Neural crest cell (in vitro differentiated cells): ENCODE measurements around the gene MTA3. TPM values are rescaled to one million over a fixed set of nuclear protein-coding genes. Genes with fewer than 3 reads are reported as not detected.
"Not testable (repeated sequence)": the region's sequence is repeated elsewhere in the genome, so short reads cannot be mapped to it uniquely, and the experiment has no call there.

ENCODE experiments used
- DNase-seq: peaks from one replicate; pipeline ENCODE4 v3.0.0; 2021; ENCODE audit warnings: low read depth, mixed read lengths, low spot score
- H3K27ac Mint-ChIP-seq: one replicate; pipeline ENCODE4 v1.8.0; 2021; ENCODE audit warnings: mild to moderate bottlenecking, mixed read lengths; ENCODE audit not compliant: unreplicated experiment
- H3K27me3 Mint-ChIP-seq: 2 replicates; pipeline ENCODE4 v1.8.0; 2021; ENCODE audit warnings: low read depth, mild to moderate bottlenecking, mixed read lengths
- H3K36me3 Mint-ChIP-seq: 2 replicates; pipeline ENCODE4 v1.8.0; 2021; ENCODE audit warnings: low read depth, mild to moderate bottlenecking, mixed read lengths
- H3K4me1 Mint-ChIP-seq: 2 replicates; pipeline ENCODE4 v1.8.0; 2021; ENCODE audit warnings: mixed read lengths
- H3K4me3 Mint-ChIP-seq: one replicate; pipeline ENCODE4 v1.8.0; 2021; ENCODE audit warnings: mild to moderate bottlenecking, mixed read lengths
- H3K9me3 Mint-ChIP-seq: 2 replicates; pipeline ENCODE4 v1.8.0; 2021; ENCODE audit warnings: mixed read lengths
- total RNA-seq: library from RNA; stranded (reverse); gene quantifications from 2 replicates; pipeline ENCODE4 v1.2.1, GENCODE V29; 2021
- TF ChIP-seq, protein P1 (sequence below): fragments of 200-600 bp; sonication (generic); conservative IDR thresholded peaks from 2 replicates; pipeline ENCODE4 v1.5.0; 2021; ENCODE audit warnings: antibody characterized with exemption, mild to moderate bottlenecking

MTA3 gene
- total RNA-seq, 1 donor from 2014 or later: 62.3 TPM

DNA sequence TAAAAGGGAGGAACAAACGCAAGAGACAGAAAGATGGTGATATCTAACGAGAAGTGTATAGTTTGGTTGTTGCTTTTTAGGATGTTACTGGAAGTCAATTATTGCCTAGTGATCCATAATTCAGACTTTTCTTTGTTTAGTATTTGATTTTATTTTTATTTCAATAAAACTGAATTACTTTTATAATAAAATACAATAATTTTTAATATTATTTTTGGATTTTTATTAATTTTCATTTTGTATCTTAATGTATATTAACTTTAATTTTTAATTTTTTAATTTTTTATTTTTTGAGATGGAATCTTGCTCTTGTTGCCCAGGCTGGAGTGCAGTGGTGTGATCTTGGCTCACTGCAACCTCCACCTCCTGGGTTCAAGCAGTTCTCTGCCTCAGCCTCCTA, 55.6 kb downstream of the MTA3 start:
- Mint-ChIP-seq H3K4me1 (no peaks in the 10 kb centered on the region), H3K36me3 (peaks cover 15% of the 10 kb centered on the region), H3K27me3 (no peaks in the 10 kb centered on the region), H3K9me3 (peaks cover 4% of the 10 kb centered on the region), H3K27ac (no peak overlapping the region), H3K4me3 (no peak overlapping the region)
- TF ChIP-seq, protein P1, sequence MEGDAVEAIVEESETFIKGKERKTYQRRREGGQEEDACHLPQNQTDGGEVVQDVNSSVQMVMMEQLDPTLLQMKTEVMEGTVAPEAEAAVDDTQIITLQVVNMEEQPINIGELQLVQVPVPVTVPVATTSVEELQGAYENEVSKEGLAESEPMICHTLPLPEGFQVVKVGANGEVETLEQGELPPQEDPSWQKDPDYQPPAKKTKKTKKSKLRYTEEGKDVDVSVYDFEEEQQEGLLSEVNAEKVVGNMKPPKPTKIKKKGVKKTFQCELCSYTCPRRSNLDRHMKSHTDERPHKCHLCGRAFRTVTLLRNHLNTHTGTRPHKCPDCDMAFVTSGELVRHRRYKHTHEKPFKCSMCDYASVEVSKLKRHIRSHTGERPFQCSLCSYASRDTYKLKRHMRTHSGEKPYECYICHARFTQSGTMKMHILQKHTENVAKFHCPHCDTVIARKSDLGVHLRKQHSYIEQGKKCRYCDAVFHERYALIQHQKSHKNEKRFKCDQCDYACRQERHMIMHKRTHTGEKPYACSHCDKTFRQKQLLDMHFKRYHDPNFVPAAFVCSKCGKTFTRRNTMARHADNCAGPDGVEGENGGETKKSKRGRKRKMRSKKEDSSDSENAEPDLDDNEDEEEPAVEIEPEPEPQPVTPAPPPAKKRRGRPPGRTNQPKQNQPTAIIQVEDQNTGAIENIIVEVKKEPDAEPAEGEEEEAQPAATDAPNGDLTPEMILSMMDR: no peak
- DNase-seq: no peak

DNA sequence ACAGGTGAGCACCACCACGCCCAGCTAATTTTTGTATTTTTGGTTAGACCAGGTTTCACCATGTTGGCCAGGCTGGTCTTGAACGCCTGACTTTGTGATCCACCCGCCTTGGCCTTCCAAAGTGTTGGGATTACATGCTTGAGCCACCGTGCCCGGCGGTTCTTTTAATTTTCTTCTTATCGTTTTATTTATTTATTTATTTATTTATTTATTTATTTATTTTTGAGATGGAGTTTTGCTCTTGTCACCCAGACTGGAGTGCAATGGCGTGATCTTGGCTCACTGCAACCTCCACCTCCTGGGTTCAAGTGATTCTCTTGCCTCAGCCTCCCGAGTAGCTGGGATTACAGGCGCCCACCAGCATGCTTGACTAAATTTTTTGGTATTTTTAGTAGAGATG, 59.6 kb downstream of the MTA3 start:
- H3K4me3 Mint-ChIP-seq, H3K27ac Mint-ChIP-seq, H3K9me3 Mint-ChIP-seq, H3K36me3 Mint-ChIP-seq, DNase-seq, H3K4me1 Mint-ChIP-seq, H3K27me3 Mint-ChIP-seq: not testable (repeated sequence)

DNA sequence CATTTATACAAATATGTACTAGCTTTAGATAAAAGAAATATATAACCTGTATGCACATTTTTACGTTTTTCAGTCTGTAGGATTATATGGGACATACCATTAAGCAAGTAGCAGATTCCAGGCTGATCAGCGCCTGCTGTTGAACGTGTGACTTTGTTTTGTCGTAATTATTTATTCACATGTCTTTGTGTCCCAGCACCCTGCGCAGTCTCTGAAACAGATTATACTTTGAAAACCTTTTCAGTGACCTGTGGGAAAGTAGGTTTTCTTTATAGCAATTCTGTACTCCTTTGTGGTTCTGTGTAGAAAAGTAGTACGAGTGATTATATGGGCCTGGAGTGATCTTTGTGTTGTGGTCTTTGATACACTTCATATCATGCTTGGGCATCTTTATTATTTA, 68.5 kb downstream of the MTA3 start:
- Mint-ChIP-seq H3K36me3 (no peaks in the 10 kb centered on the region), H3K4me3 (no peak overlapping the region), H3K27me3 (no peaks in the 10 kb centered on the region), H3K4me1 (peaks cover 18% of the 10 kb centered on the region), H3K27ac (no peak overlapping the region), H3K9me3 (no peaks in the 10 kb centered on the region)
- no peak for DNase-seq
- TF ChIP-seq, protein P1: no peak

DNA sequence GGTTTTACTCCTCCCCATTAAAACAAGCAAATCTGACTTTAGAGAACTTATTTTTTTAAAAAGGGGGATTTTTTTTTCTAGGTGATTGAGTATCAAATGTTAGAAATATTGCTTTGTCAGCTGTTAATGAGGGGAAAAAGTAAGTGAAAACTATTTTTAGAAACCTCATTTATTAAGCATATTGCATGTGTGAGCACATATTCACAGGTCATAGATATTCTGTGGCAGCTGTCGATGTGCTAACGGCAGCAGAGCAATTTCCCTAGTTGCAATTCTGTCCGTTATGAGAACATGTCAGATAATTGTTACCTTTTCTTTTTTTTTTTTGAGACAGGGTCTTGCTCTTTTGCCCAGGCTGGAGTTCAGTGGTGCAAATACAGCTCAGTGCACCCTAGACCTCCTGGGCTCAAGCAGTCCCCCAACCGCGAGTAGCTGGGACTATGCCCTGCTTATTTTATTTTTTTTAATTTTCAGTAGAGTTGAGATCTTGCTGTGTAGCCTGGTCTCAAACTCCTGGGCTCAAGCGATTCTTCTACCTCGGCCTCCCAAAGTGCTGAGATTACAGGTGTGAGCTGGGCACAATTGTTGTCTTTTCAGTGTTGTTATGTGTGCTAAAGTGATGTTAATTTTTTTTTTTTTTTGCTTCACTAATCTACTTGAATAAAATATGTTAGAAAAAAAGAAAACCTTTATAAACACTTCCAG, 69.8 kb downstream of the MTA3 start:
- no peak for DNase-seq
- no peak overlapping the region for H3K4me3 Mint-ChIP-seq
- H3K4me1 Mint-ChIP-seq: peaks cover 18% of the 10 kb centered on the region
- H3K36me3 Mint-ChIP-seq: no peaks in the 10 kb centered on the region
- TF ChIP-seq, protein P1: no peak
- H3K27ac Mint-ChIP-seq: no peak overlapping the region
- H3K9me3 Mint-ChIP-seq: no peaks in the 10 kb centered on the region
- no peaks in the 10 kb centered on the region for H3K27me3 Mint-ChIP-seq

DNA sequence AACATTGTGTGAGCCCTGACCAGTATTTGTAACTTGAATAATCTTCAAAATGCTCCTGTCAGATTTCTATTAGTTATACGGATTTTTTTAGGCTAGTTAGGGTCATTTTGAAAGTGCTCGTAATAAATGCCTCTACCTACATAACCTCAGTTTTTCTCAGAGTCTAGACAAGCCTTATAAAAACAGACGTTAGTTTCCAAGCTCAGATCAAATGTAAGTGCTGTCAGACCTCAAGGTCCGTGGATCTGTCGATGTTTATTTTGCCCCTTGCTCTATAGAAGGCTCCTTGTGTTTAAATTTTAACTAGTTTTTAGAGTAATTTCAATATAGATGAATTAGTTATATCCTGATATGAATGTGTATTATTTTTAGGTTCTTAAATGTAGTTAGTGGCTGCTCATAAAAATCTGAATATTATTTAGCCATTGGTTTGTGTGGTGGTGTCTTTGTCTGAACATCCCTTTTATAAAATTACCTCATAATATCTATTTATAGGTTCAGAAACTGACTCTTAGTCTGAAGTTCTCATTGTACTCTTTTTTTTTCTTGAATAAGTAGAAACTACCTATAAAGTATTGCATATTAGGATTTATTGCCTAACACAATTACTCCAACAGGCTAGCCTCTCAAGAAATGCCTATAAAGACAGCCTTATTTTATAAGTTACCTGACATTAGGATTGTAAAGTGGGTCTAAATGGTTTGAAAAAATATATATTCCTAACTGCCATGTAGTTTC, 71.1 kb downstream of the MTA3 start:
- H3K9me3 Mint-ChIP-seq: no peaks in the 10 kb centered on the region
- peaks cover 18% of the 10 kb centered on the region for H3K4me1 Mint-ChIP-seq
- no peaks in the 10 kb centered on the region for H3K36me3 Mint-ChIP-seq
- no peak for DNase-seq
- TF ChIP-seq, protein P1: no peak
- no peaks in the 10 kb centered on the region for H3K27me3 Mint-ChIP-seq
- H3K4me3 Mint-ChIP-seq: no peak overlapping the region
- H3K27ac Mint-ChIP-seq: no peak overlapping the region

DNA sequence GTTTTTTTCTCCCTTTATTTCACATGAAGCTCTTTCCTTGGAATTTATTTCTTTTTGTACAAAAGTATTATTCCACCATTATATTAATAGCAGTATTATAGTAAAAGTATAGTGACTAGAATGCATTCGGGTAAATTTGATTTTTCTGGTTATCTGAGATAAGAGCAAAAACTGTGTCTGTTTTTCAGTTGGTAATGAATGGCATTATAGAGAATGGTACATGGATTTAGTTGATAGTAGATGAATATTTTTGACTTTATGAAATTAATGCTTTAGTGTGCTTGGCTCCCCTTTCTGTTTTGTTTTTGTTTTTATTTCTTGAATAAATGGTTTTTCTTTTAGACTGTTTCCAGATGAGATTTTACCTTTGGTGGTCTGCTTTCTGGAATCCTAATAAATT, 71.8 kb downstream of the MTA3 start:
- H3K36me3 Mint-ChIP-seq: peaks cover 4% of the 10 kb centered on the region
- no peaks in the 10 kb centered on the region for H3K27me3 Mint-ChIP-seq
- DNase-seq: no peak
- H3K9me3 Mint-ChIP-seq: no peaks in the 10 kb centered on the region
- TF ChIP-seq, protein P1: no peak
- no peak overlapping the region for H3K27ac Mint-ChIP-seq
- H3K4me3 Mint-ChIP-seq: no peak overlapping the region
- H3K4me1 Mint-ChIP-seq: peaks cover 18% of the 10 kb centered on the region

DNA sequence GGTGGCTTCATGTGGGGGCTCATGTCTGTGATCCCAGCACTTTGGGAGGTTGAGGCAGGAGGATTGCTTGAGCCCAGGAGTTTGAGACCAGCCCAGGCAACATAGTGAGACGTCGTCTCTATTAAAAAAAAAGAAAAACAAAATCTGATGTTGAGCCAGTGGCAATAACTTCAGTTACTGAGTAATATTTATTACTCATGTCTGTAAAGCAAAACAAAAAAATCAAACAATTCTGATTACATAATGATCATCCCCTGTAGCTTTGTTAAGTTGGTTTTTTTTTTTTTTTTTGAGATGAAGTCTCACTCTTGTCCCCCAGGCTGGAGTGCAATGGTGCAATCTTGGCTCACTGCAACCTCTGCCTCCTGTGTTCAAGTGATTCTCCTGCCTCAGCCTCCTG, 73.9 kb downstream of the MTA3 start:
- H3K4me1 Mint-ChIP-seq: peaks cover 13% of the 10 kb centered on the region
- H3K27me3 Mint-ChIP-seq, H3K27ac Mint-ChIP-seq, DNase-seq, H3K4me3 Mint-ChIP-seq, H3K9me3 Mint-ChIP-seq: not testable (repeated sequence)
- peaks cover 13% of the 10 kb centered on the region for H3K36me3 Mint-ChIP-seq
